Spleen (tissue), 11 donors: Measurements from ENCODE around the gene TMEM200C. TPM values are rescaled to one million over a fixed set of nuclear protein-coding genes. Genes with fewer than 3 reads are reported as not detected.

Experiments used
- DNase-seq: peaks from one replicate; pipeline ENCODE4 v3.0.0-alpha.2; 2020
- H3K27ac ChIP-seq, 8 donors: fragments of 200-600 bp; sonication (generic) in 7 of 8; 1 replicate in 4 of 8; 2 replicates in 4 of 8; pipeline versions ENCODE4 v1.5.0 to v1.8.0; 2016 to 2021; ENCODE audit warnings: inconsistent platforms in 4 of 8, mild to moderate bottlenecking in 4 of 8, moderate library complexity in 1 of 8
- H3K27me3 ChIP-seq, 7 donors: fragments of 200-600 bp; sonication (generic) in 6 of 7; replicated peaks in 1 of 7; 1 replicate in 4 of 7; 2 replicates in 3 of 7; pipeline versions ENCODE4 v1.5.0 to v1.8.0; 2016 to 2021; ENCODE audit warnings: inconsistent platforms in 3 of 7, mild to moderate bottlenecking in 1 of 7
- H3K36me3 ChIP-seq, 6 donors: fragments of 200-600 bp; sonication (generic) in 5 of 6; 1 replicate in 4 of 6; 2 replicates in 2 of 6; pipeline versions ENCODE4 v1.5.0 to v1.8.0; 2016 to 2021; ENCODE audit warnings: inconsistent platforms in 2 of 6
- H3K4me1 ChIP-seq, 6 donors: fragments of 200-600 bp; sonication (generic) in 5 of 6; 1 replicate in 3 of 6; 2 replicates in 3 of 6; pipeline versions ENCODE4 v1.5.0 to v1.8.0; 2016 to 2021; ENCODE audit warnings: inconsistent platforms in 3 of 6
- H3K4me3 ChIP-seq, 8 donors: fragments of 200-600 bp; sonication (generic) in 7 of 8; 1 replicate in 4 of 8; 2 replicates in 4 of 8; pipeline versions ENCODE4 v1.5.0 to v1.8.0; 2016 to 2021; ENCODE audit warnings: inconsistent platforms in 4 of 8, mild to moderate bottlenecking in 4 of 8, moderate library complexity in 2 of 8
- H3K9me3 ChIP-seq, 8 donors: fragments of 200-600 bp; sonication (generic) in 7 of 8; 1 replicate in 4 of 8; 2 replicates in 4 of 8; pipeline versions ENCODE4 v1.5.0 to v1.8.0; 2016 to 2021; ENCODE audit warnings: inconsistent platforms in 4 of 8
- POLR2A ChIP-seq, 3 donors: fragments of 450-650 bp; IDR thresholded peaks; one replicate each; pipeline ENCODE4 v1.5.1; 2017; ENCODE audit warnings: antibody characterized with exemption in 3 of 3, mild to moderate bottlenecking in 1 of 3
- POLR2AphosphoS5 ChIP-seq, 3 donors: sonication (generic); formaldehyde crosslinking; IDR thresholded peaks; one replicate each; pipeline ENCODE4 v1.5.1; 2017; ENCODE audit warnings: antibody characterized with exemption in 3 of 3
- WGBS, 5 donors: extraction: QIAGEN DNeasy Blood & Tissue Kit in 3 of 5; methylation state at CpG; one replicate each; pipeline versions ENCODE4 v1.1.5 to v1.1.7; 2013 to 2018; 5-methylcytosine and 5-hydroxymethylcytosine counted together
- intact Hi-C: fragments of 100-400 bp; cut with DNase I; formaldehyde crosslinking; loops from one replicate; pipeline ENCODE4 v1.15.0; 2023; ENCODE audit warnings: low total_unique reads
- polyA plus RNA-seq, 3 donors: library from polyadenylated mRNA; stranded (reverse); fragments of 200-250 nt; gene quantifications; one replicate each; pipeline ENCODE4 v1.2.1, GENCODE V29; 2013
- total RNA-seq, 7 donors: library from RNA; depleted of rRNA in 3 of 7; stranded (reverse); fragments of >200 nt in 3 of 7; fragmentation: NEBNext Ultra II Directional in 4 of 7; extraction: Animal tissue kit (Norgen Biotek cat#: 25700) in 4 of 7; gene quantifications; one replicate each; pipeline versions ENCODE4 v1.1.0 to v1.2.1, GENCODE V29; 2016 to 2021
- TF ChIP-seq, protein P1 (sequence below), 11 experiments: fragments of 200-600 bp in 7 of 11; fragments of 450-650 bp in 4 of 11; sonication (generic) in 4 of 11; IDR thresholded peaks in 8 of 11; conservative IDR thresholded peaks in 3 of 11; 1 replicate in 7 of 11; 2 replicates in 4 of 11; pipeline versions ENCODE4 v1.4.0 to v1.8.0; 2016 to 2021; ENCODE audit warnings: antibody characterized with exemption in 11 of 11, inconsistent platforms in 4 of 11, mild to moderate bottlenecking in 1 of 11
- donor health status: healthy with polysubstance abuse.
- donor health status: DM: no; HTN: no; CAD: no; lungs with moderate emphysema.
- donor health status: DM: no; HTN: no; CAD: no.
- donor health status: Bipolar disorder and iron deficiency.
- donor health status: healthy.
- donor health status: DM: no; HTN: no; CAD: no.
- donor health status: DM: yes; HTN: yes; CAD: no.

TMEM200C gene
- total and polyA plus RNA-seq, 10 donors: 0.09 to 2.5 (median 0.93) TPM

DNA sequence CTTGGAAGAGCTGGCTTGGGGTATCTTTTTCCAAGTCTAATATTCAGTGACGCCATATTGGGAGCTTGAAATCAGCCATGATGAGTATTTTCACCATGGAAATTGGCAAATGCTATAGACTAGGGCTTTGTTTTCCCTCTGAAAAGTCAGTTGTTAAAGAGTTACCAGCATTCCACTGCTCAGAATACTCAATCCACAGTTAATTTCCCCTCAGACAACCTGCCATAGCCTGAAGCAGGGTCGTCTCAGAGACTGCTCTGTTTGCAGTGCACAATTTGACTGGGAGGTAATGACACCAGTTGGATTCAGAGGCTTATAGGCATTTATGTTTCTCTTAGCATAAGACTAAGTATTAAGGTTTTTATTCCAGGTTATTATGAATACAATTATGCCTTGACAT, 35.5 kb upstream of the TMEM200C start:
- intact Hi-C loops: no loop called here
- Histone ChIP-seq H3K4me1 (no peaks in the 10 kb centered on the region), H3K4me3 (no peak overlapping the region), H3K27me3 (peaks cover 0 to 4% (median 0%) of the 10 kb centered on the region in 7 donors), H3K36me3 (no peaks in the 10 kb centered on the region), H3K27ac (no peak overlapping the region), H3K9me3 (peaks cover 0 to 33% (median 14%) of the 10 kb centered on the region in 8 donors)
- TF ChIP-seq POLR2A (IDR thresholded peaks at IDR 0.05) (no peak), POLR2AphosphoS5 (IDR thresholded peaks at IDR 0.05) (no peak)
- TF ChIP-seq, protein P1, sequence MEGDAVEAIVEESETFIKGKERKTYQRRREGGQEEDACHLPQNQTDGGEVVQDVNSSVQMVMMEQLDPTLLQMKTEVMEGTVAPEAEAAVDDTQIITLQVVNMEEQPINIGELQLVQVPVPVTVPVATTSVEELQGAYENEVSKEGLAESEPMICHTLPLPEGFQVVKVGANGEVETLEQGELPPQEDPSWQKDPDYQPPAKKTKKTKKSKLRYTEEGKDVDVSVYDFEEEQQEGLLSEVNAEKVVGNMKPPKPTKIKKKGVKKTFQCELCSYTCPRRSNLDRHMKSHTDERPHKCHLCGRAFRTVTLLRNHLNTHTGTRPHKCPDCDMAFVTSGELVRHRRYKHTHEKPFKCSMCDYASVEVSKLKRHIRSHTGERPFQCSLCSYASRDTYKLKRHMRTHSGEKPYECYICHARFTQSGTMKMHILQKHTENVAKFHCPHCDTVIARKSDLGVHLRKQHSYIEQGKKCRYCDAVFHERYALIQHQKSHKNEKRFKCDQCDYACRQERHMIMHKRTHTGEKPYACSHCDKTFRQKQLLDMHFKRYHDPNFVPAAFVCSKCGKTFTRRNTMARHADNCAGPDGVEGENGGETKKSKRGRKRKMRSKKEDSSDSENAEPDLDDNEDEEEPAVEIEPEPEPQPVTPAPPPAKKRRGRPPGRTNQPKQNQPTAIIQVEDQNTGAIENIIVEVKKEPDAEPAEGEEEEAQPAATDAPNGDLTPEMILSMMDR (IDR thresholded peaks at IDR 0.05 in 8 of 11, conservative IDR thresholded peaks at IDR 0.05 in 3 of 11): no peak
- 58 to 77% (median 64%) methylated on average over 2 of the region's 2 CpGs for WGBS, 5 donors
- no peak for DNase-seq

DNA sequence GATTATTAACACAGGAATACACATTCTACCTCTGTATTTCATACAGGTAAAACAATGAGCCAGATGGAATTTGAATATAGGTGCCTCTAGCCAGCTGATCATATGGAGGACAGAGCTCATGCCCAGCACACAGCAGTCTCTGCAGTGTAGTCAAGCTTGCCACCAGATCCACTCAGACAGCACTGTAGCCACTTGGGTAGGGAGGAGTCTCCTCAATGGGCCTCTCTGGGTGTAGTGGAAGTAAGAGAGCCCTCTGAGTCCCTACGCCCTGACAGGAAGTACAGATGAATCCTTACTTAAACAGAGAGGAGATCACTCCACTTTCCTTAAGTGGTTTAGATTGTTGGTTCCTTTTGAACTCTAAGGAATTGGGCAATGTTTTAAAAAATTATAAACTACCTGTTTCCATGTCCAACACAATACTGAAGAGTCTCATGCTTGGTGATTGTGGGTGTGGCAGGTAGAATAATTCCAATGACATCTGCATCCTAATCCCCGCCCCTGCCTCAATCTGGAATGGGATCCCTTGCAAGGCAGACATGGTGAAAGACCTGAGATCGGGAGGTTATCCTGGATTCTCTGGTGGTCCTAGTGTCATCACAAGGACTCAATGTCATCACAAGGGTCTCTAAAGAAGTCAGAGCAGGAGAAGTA, 23.0 kb upstream of the TMEM200C start:
- H3K36me3 ChIP-seq: no peaks in the 10 kb centered on the region
- WGBS, 5 donors: 71 to 79% (median 75%) methylated on average over 3 of the region's 3 CpGs
- no peaks in the 10 kb centered on the region for H3K9me3 ChIP-seq
- intact Hi-C loops: no loop called here
- H3K4me3 ChIP-seq: no peak overlapping the region
- H3K4me1 ChIP-seq: no peaks in the 10 kb centered on the region
- DNase-seq: no peak
- H3K27ac ChIP-seq: no peak overlapping the region
- H3K27me3 ChIP-seq: no peaks in the 10 kb centered on the region
- TF ChIP-seq, protein P1 (IDR thresholded peaks at IDR 0.05 in 8 of 11, conservative IDR thresholded peaks at IDR 0.05 in 3 of 11): no peak
- no peak for TF ChIP-seq POLR2AphosphoS5 (IDR thresholded peaks at IDR 0.05)
- TF ChIP-seq POLR2A (IDR thresholded peaks at IDR 0.05): no peak

DNA sequence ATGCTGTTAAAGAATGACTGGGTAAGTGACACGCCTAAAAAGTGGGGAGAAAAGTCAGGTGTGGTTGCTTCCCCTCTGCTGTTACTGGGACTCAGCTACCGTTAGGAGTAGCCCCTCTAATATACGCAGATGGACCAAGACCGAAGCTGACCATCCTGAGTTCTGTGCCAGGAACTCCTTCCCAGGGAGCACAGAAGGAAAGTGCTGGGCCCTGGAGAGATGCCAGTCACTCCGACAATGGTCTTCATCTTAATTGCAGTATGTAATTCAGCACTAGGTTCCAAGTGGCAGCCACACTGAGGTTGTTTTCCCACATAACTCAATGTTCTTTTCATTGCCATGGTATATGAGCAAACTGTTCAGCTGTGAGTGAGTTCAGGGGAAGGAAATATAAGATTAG, 19.6 kb upstream of the TMEM200C start:
- no peak for TF ChIP-seq POLR2A (IDR thresholded peaks at IDR 0.05)
- TF ChIP-seq, protein P1 (IDR thresholded peaks at IDR 0.05 in 8 of 11, conservative IDR thresholded peaks at IDR 0.05 in 3 of 11): no peak
- H3K4me1 ChIP-seq: no peaks in the 10 kb centered on the region
- 68 to 81% (median 76%) methylated on average over 4 to 5 of the region's 5 CpGs for WGBS, 5 donors
- no peak for DNase-seq
- intact Hi-C loops: no loop called here
- H3K27me3 ChIP-seq: no peaks in the 10 kb centered on the region
- H3K4me3 ChIP-seq: no peak overlapping the region
- H3K27ac ChIP-seq: no peak overlapping the region
- H3K9me3 ChIP-seq: no peaks in the 10 kb centered on the region
- no peaks in the 10 kb centered on the region for H3K36me3 ChIP-seq

DNA sequence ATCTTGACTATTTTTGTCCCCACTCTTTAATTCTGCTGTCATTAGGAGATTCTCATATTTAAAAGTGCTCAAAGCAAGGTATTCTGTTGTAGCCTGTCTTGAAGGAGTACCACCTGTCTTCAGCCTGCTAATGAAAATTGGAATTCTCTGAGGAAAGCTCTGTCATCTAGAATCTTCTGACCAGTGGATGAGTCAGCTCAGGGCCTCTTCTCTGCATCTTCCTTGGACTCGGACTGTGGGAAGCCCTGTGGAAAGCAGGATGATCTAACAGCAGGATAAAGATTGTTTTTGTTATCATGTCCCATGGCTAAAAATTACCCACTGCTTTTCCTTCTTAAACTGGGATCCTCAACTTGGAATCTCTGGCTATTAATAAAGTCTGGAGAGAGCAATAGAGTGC, 18.7 kb upstream of the TMEM200C start:
- intact Hi-C loops: no loop called here
- no peaks in the 10 kb centered on the region for H3K27me3 ChIP-seq
- TF ChIP-seq, protein P1 (IDR thresholded peaks at IDR 0.05 in 8 of 11, conservative IDR thresholded peaks at IDR 0.05 in 3 of 11): no peak
- TF ChIP-seq POLR2A (IDR thresholded peaks at IDR 0.05) (no peak), POLR2AphosphoS5 (IDR thresholded peaks at IDR 0.05) (no peak)
- no peak for DNase-seq
- H3K4me3 ChIP-seq: no peak overlapping the region
- H3K9me3 ChIP-seq: no peaks in the 10 kb centered on the region
- WGBS, 5 donors: 66 to 81% (median 75%) methylated on average over 1 of the region's 1 CpG
- H3K27ac ChIP-seq: no peak overlapping the region
- no peaks in the 10 kb centered on the region for H3K4me1 ChIP-seq
- H3K36me3 ChIP-seq: no peaks in the 10 kb centered on the region
